ENCODE measurements around the gene TDRD1. TPM values are rescaled to one million over a fixed set of nuclear protein-coding genes. Genes with fewer than 3 reads are reported as not detected.

Gene TDRD1
- total and polyA plus RNA-seq, 9 donors, result 0.17 to 1.4 (median 0.51) TPM

DNA sequence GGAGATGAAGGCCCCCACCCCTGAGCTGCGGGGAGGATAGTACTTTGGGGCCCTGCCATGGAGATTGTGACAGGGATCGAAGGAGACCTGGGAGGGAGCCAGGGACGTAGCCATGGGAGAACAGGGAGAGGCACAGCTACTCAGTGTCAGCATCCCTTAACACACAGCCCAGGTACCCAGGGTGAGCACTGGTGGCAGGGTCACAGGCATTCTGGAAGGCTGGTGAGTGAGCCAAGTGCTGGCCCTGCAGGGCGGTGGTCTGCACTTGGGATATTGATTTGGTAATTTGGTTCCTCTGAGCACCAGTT is 99.7 kb downstream of the TDRD1 start:
- DNase-seq, result no peak
- Histone ChIP-seq H3K36me3 (no peaks in the 10 kb centered on the region), H3K4me1 (ENCODE audit: insufficient read depth) (no peaks in the 10 kb centered on the region), H3K27me3 (no peaks in the 10 kb centered on the region), H3K27ac (no peak overlapping the region), H3K9me3 (no peaks in the 10 kb centered on the region), H3K4me3 (no peak overlapping the region)
- 58 to 69% (median 59%) methylated on average over 4 of the region's 4 CpGs for WGBS, 3 donors
- TF ChIP-seq EP300 (IDR thresholded peaks at IDR 0.05), result no peak
- TF ChIP-seq, protein P1, sequence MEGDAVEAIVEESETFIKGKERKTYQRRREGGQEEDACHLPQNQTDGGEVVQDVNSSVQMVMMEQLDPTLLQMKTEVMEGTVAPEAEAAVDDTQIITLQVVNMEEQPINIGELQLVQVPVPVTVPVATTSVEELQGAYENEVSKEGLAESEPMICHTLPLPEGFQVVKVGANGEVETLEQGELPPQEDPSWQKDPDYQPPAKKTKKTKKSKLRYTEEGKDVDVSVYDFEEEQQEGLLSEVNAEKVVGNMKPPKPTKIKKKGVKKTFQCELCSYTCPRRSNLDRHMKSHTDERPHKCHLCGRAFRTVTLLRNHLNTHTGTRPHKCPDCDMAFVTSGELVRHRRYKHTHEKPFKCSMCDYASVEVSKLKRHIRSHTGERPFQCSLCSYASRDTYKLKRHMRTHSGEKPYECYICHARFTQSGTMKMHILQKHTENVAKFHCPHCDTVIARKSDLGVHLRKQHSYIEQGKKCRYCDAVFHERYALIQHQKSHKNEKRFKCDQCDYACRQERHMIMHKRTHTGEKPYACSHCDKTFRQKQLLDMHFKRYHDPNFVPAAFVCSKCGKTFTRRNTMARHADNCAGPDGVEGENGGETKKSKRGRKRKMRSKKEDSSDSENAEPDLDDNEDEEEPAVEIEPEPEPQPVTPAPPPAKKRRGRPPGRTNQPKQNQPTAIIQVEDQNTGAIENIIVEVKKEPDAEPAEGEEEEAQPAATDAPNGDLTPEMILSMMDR (IDR thresholded peaks at IDR 0.05), result no peak
- TF ChIP-seq POLR2A (IDR thresholded peaks at IDR 0.05), result no peak
- intact Hi-C loops (cut with DNase I), result no loop called here

DNA sequence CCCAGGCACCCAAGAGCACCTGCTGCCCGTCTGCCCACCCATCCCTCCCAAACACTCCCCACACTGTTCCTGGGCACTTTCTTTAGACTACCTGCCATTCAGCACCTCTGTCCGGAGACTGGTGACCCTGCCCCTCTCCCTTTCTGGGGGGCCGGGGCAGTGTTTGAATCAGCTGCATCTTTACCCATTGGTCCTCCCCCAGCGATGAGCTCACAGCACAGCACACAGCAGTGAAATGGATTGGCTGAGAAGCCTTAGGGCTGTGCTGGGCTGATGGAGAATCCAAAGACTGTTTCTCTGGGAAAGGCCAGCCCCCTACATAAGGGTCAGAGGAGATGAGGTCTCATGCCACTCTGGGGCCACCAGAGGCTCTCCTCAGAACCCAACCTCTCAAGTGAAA is 100.1 kb downstream of the TDRD1 start:
- no peaks in the 10 kb centered on the region for H3K4me1 ChIP-seq (ENCODE audit: insufficient read depth)
- H3K36me3 ChIP-seq, result no peaks in the 10 kb centered on the region
- no peak overlapping the region for H3K4me3 ChIP-seq
- intact Hi-C loops (cut with DNase I), result no loop called here
- no peak overlapping the region for H3K27ac ChIP-seq
- WGBS, 3 donors, result 59 to 79% (median 72%) methylated on average over 4 of the region's 4 CpGs
- no peaks in the 10 kb centered on the region for H3K27me3 ChIP-seq
- TF ChIP-seq, protein P1 (IDR thresholded peaks at IDR 0.05), result no peak
- TF ChIP-seq EP300 (IDR thresholded peaks at IDR 0.05), result no peak
- no peak for TF ChIP-seq POLR2A (IDR thresholded peaks at IDR 0.05)
- H3K9me3 ChIP-seq, result no peaks in the 10 kb centered on the region
- no peak for DNase-seq

DNA sequence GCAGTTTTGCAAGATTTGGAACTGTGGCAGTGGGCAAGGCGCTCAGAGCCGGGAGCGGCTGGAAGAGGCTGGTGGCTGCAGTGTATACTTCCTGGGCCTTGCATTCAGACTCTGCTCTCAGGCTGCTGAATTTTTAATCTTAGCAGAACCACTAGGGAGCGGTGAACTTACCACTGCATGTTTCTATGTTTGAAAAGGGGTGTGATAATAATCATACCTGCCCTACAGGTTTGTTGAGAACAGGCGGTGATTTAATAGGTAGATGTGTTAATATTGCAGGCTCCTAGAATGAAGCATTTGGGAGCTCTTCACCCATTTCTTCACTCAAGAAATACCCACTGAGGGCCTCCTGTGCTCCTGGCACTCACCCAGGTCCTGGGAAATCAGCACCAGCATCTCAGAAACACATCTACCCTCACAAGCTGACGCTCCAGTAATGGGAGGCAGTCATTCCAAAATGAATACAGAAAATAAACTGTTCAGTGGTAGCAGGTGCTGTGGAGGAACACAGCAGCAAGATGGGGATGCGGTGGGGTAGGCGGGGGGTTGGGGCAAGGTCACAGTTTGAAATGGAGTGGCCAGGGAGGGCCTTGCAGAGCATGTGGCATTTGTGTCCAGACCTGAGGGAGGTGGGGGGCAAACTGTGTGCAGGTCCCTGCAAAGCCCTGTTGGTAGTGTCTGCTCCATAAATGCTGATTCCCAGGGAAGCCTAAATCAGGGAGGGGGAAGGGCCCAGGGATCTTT is 100.9 kb downstream of the TDRD1 start:
- Histone ChIP-seq H3K4me1 (ENCODE audit: insufficient read depth) (no peaks in the 10 kb centered on the region), H3K27me3 (no peaks in the 10 kb centered on the region), H3K27ac (no peak overlapping the region), H3K4me3 (no peak overlapping the region), H3K9me3 (no peaks in the 10 kb centered on the region), H3K36me3 (no peaks in the 10 kb centered on the region)
- TF ChIP-seq POLR2A (IDR thresholded peaks at IDR 0.05), result no peak
- TF ChIP-seq EP300 (IDR thresholded peaks at IDR 0.05), result no peak
- TF ChIP-seq, protein P1 (IDR thresholded peaks at IDR 0.05), result no peak
- no peak for DNase-seq
- intact Hi-C loops (cut with DNase I), result no loop called here
- 64 to 84% (median 71%) methylated on average over 8 of the region's 8 CpGs for WGBS, 3 donors

DNA sequence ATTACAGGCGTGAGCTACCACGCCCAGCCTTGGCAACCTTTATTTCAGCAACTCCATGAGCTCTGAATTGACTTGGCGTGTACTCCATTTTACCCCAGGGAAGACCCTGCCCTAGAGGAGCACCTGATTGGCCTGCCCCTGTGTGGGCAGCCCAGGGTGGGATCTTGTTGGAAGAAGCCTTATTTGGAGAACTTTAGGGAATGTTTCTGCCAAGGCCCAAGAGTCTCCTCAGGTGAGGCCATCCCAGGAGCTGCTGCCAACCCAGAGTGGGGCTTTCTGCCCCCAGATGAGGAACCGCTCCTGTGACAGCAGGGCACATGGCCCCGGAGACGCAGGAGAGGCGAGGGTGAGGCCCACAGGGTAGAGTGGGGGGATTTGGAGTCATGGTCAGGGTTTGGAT is 101.9 kb downstream of the TDRD1 start:
- Histone ChIP-seq H3K36me3 (no peaks in the 10 kb centered on the region), H3K4me1 (ENCODE audit: insufficient read depth) (no peaks in the 10 kb centered on the region), H3K9me3 (no peaks in the 10 kb centered on the region), H3K27ac (no peak overlapping the region), H3K4me3 (no peak overlapping the region), H3K27me3 (no peaks in the 10 kb centered on the region)
- no peak for TF ChIP-seq POLR2A (IDR thresholded peaks at IDR 0.05)
- TF ChIP-seq EP300 (IDR thresholded peaks at IDR 0.05), result no peak
- TF ChIP-seq, protein P1 (IDR thresholded peaks at IDR 0.05), result no peak
- DNase-seq, result no peak
- intact Hi-C loops (cut with DNase I), result no loop called here
- WGBS, 3 donors, result 61 to 72% (median 70%) methylated on average over 7 of the region's 7 CpGs
